Mucosa of rectum (tissue), 2 donors: ENCODE results near the gene CCDC74B.
"Not testable (repeated sequence)": the region's sequence is repeated elsewhere in the genome, so short reads cannot be mapped to it uniquely, and the experiment has no call there.

Experiments used
- H3K27ac ChIP-seq, 2 donors: one replicate each; pipeline ENCODE4 v1.7.0; 2013; ENCODE audit warnings: inconsistent platforms in 2 of 2, low read depth in 2 of 2, low read length in 2 of 2
- H3K27me3 ChIP-seq, 2 donors: one replicate each; pipeline ENCODE4 v1.7.0; 2013; ENCODE audit warnings: low read length in 2 of 2; ENCODE audit not compliant: control insufficient read depth in 2 of 2, insufficient read depth in 2 of 2
- H3K36me3 ChIP-seq, 2 donors: one replicate each; pipeline ENCODE4 v1.7.0; 2013; ENCODE audit warnings: low read length in 2 of 2; ENCODE audit not compliant: control insufficient read depth in 2 of 2, insufficient read depth in 2 of 2
- H3K4me1 ChIP-seq, 2 donors: one replicate each; pipeline ENCODE4 v1.7.0; 2013; ENCODE audit warnings: low read length in 2 of 2, mild to moderate bottlenecking in 1 of 2; ENCODE audit not compliant: control insufficient read depth in 2 of 2, insufficient read depth in 2 of 2
- H3K4me3 ChIP-seq, 2 donors: one replicate each; pipeline ENCODE4 v1.7.0; 2013; ENCODE audit warnings: low read length in 2 of 2
- H3K9ac ChIP-seq, 2 donors: one replicate each; pipeline ENCODE4 v1.7.0; 2013; ENCODE audit warnings: low read length in 2 of 2, low read depth in 1 of 2, mild to moderate bottlenecking in 1 of 2
- H3K9me3 ChIP-seq, 2 donors: one replicate each; pipeline ENCODE4 v1.7.0; 2013; ENCODE audit warnings: low read length in 2 of 2; ENCODE audit not compliant: control insufficient read depth in 2 of 2
- donor health status: healthy.
- donor health status: Normal muscosa, but diverticular disease.

CCDC74B gene

DNA sequence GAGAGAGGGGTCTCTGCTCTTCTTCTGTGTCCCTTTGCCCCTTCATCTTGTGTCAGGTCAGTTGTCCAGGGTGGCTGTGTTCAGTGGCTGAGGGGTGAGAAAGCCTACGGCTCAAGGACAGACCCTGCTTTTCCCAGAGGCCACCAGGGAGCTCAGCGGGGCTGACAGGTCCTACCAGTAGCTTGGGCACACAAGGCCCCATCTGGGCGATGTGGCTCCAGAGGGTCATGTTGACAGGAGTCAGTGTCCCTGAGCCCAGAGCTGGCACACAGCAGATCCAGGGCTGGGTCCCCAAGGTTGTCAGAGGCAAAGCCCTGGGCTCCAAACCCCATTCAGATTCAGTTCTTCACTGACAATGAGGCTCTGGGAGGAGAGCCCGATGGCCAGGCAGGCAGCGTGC, 7.8 kb downstream of the CCDC74B start:
- not testable (repeated sequence) for H3K27me3 ChIP-seq, H3K27ac ChIP-seq, H3K4me3 ChIP-seq, H3K9ac ChIP-seq, H3K36me3 ChIP-seq, H3K4me1 ChIP-seq, H3K9me3 ChIP-seq

DNA sequence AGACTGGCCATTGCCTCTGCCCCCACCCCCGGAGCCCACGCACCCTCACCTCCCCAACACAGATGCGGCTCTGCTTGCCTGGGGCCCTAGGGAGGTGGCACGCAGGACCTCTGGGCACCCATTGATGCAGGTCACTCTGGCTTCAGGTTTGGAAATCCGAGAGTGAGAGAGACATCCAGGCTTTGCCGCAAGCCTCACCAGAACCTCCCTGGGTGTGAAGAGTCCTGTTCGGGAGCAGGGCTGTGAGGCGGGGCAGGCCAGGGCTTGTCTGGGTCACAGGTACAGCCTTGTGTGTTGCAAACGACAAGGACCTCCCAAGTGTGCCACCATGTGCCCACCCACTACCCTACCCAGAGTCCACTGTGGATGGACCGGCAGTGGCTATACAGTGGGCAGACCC, 8.4 kb downstream of the CCDC74B start:
- H3K4me1 ChIP-seq, H3K27me3 ChIP-seq, H3K27ac ChIP-seq, H3K9me3 ChIP-seq, H3K36me3 ChIP-seq, H3K9ac ChIP-seq, H3K4me3 ChIP-seq: not testable (repeated sequence)

DNA sequence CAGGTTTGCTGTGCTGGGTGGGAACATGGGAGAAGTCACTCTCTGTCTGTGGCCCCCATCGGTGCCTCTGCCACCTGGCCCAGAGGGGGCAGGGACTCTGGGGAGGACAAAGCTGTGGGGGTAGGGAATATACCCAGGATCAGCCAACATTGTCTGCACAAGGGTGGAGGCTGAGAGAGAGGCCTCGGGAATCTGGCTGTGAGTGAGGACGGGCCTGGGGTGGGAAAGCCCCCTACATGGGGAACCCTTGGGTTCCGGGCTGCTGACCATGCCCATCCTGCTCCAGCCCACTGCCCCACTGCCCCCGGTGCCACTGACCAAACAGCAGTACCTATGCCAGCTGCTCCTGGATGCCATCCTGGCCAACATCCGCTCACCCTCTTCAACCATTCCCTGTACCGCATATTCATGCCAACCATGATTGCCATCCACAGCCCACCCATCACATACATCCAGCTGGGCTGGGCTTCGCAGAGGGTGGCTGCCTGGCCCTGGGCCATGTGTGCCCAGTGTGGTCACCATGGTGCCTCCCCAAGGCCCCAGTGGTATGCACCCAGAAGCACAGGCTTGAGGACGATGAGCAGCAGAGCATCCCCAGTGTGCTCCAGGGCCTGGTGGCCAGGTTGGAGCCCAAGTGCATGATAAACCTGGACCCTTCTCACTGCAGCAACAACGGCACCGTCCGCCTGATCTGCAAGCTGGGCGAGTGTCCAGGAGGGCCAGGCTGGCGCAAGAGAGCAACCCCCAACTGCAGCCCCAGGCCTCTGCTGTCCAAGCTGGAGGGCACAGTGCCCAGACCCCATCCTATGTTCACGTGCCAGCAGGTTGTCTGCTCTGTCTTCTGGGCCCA, 9.0 kb downstream of the CCDC74B start:
- H3K27ac ChIP-seq: no peak overlapping the region
- no peak overlapping the region for H3K4me3 ChIP-seq
- H3K9ac ChIP-seq: no peak overlapping the region
- no peaks in the 10 kb centered on the region for H3K36me3 ChIP-seq
- H3K27me3 ChIP-seq: no peaks in the 10 kb centered on the region
- H3K4me1 ChIP-seq: no peaks in the 10 kb centered on the region
- H3K9me3 ChIP-seq: no peaks in the 10 kb centered on the region

GRCh38 chr2:130129120-130129829, 15.6 kb downstream of the CCDC74B start, which contains the start of gene POTEF:
TSS of gene POTEF (minus strand) at chr2:130129222. CDS start at chr2:130120515, 8,707 bp downstream.
- H3K9me3 ChIP-seq, H3K4me3 ChIP-seq, H3K9ac ChIP-seq, H3K27me3 ChIP-seq, H3K36me3 ChIP-seq, H3K27ac ChIP-seq, H3K4me1 ChIP-seq: not testable (repeated sequence)

GRCh38 chr2:130128464-130128863, 16.4 kb downstream of the CCDC74B start:
- not testable (repeated sequence) for H3K27ac ChIP-seq, H3K4me3 ChIP-seq, H3K4me1 ChIP-seq, H3K27me3 ChIP-seq, H3K9me3 ChIP-seq, H3K9ac ChIP-seq, H3K36me3 ChIP-seq

- H3K9ac ChIP-seq, H3K4me3 ChIP-seq, H3K9me3 ChIP-seq: not testable (repeated sequence)
These were observed 17.2 kb downstream of the CCDC74B start for GRCh38 chr2:130127726-130128125.

DNA sequence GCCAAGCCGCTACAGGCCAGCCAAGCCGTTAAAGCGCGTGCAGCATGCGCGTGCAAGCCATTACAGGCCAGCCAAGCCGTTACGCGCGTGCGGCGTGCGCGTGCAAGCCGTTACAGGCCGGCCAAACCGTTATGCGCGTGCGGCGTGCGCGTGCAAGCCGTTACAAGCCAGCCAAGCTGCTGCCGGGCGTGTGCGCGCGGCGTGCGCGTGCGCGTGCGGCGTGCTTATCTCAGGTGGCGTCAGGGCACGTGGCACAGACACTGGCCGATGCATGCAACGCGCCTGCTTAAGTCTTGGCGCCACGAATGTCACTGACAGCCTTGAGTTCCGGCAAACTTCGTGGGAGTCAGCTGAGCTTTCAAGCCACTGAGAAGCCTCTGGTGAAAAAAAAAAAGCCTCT, 24.0 kb downstream of the CCDC74B start:
- H3K4me1 ChIP-seq, H3K9me3 ChIP-seq, H3K4me3 ChIP-seq, H3K9ac ChIP-seq, H3K27me3 ChIP-seq, H3K27ac ChIP-seq, H3K36me3 ChIP-seq: not testable (repeated sequence)

More at GRCh38 chr2:130127726-130128125, 17.2 kb downstream of the CCDC74B start:
- not testable (repeated sequence) for H3K27ac ChIP-seq, H3K27me3 ChIP-seq, H3K4me1 ChIP-seq, H3K36me3 ChIP-seq

- H3K9ac ChIP-seq, H3K4me1 ChIP-seq, H3K36me3 ChIP-seq, H3K9me3 ChIP-seq, H3K27me3 ChIP-seq, H3K4me3 ChIP-seq, H3K27ac ChIP-seq: not testable (repeated sequence)
These were observed 42.1 kb downstream of the CCDC74B start for GRCh38 chr2:130102597-130103363.
